Measurements from ENCODE around the gene CEMP1.
"Not testable (repeated sequence)": the region's sequence is repeated elsewhere in the genome, so short reads cannot be mapped to it uniquely, and the experiment has no call there.

The CEMP1 gene, protein sequence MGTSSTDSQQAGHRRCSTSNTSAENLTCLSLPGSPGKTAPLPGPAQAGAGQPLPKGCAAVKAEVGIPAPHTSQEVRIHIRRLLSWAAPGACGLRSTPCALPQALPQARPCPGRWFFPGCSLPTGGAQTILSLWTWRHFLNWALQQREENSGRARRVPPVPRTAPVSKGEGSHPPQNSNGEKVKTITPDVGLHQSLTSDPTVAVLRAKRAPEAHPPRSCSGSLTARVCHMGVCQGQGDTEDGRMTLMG

DNA sequence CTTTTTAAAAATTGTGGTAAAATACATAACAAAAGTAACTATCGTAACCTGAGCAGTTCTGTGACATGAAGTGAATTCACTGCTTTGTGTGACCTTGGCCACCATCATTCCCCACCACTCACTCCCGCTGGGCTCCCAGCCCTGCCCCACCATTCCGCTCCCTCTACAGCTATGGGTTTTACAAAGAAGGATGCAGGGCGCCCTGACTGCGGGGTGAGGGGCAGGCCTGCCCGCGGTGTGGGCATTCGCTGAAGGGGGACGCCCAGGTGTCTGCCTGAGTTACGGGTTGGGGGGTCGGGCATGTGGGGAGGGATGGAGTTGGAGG is at the start of gene CEMP1:
Gene CEMP1 (minus strand): TSS at position 38 of the 325 bp plus-strand sequence. CDS start 335 bp downstream, outside the sequence.
- no peak for FAIRE-seq

DNA sequence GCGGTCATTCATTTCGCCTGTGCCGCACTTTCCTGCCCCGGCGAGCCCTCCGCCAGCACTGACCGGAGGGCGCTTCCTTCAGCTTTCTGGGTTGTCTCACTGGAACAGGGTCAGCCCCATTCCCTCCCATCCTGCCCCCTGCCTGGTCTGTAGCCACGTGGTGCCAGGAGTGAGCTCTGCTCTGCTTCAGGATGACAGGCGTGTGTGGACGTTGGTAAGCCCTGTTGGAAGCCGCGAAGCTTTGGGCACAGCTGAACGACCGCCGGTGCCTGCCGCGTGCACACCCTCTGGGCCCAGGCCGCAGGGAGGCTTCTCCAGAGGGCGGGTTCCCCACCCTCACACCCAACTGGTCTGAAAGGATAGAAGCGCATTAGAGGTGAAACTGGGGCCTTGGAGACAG is 49.6 kb upstream of the CEMP1 start:
- not testable (repeated sequence) for FAIRE-seq

DNA sequence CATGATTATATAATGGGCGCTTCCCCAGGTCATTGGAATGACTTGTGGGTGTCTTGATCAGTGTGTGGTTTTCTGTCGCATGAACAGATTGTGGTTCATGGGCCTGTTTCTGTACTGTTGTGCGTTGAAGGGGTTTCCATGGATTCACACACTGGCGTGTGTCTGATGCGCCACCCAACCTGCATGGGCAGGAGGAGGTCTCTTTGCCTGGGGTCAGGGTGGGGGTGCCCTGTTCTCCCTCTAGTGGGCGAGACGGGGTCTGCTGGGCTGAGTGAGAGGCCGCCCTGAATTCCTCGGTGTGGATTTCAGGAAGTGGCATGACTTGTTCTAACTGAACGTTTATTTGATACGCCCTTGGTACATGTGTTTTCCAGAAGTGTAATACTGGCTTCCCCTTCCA is 48.9 kb upstream of the CEMP1 start:
- not testable (repeated sequence) for FAIRE-seq

DNA sequence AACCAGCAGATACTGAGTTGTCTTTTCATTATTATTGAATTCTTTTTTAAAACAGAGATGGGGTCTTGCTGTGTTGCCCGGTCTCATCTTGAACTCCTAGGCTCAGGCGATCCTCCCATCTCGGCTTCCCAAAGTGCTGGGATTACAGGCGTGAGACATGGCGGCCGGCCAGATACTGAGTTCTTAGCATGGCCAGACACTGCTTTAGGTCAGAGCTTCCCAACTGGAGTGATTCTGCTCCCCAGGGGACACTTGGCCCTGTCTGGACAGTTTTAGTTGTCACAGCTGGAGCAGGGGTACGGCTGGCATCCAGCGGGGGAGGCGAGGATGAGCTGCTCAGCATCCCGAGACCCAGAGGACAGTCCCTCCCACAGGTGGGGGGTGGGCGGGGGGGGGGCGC is 47.7 kb upstream of the CEMP1 start:
- not testable (repeated sequence) for FAIRE-seq

DNA sequence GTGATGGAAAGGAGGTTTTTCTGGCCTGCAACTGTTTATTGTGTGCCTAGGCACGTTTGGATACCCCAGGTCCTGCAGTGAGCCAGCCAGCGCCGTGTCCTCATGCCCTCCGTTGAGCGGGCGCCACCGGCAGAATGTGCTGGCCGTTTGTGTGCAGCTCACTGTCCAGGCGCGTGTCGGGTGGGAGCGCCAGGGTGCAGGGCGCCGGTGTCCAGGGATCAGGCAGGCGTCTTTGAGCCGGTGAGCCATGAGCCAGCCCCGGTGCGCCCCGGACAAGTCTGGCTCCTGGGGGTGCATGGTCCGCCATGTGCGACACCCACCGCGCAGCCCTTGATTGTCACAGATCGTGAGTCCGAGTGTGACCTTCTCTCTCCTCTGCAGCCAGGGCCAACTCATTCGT is 45.8 kb upstream of the CEMP1 start:
- FAIRE-seq: not testable (repeated sequence)

DNA sequence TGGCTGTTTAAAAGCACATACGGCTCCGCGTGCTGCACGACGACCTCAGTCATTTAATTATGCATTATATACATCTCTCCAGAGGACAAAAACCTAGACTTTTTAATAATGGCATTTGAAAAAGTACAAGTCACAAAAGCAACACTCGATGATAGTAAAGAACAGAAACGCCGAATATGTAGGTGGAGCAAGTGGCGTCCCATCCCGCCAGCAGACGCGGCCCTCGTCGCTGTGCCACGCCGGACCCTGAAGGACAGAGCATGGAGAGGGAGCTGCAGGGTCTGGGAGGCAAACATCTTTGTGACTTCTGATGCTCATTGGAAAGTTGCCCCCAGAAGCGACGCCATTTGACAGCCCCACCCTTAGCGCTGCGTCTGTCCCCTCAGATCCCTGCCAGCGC is 44.6 kb upstream of the CEMP1 start:
- not testable (repeated sequence) for FAIRE-seq

DNA sequence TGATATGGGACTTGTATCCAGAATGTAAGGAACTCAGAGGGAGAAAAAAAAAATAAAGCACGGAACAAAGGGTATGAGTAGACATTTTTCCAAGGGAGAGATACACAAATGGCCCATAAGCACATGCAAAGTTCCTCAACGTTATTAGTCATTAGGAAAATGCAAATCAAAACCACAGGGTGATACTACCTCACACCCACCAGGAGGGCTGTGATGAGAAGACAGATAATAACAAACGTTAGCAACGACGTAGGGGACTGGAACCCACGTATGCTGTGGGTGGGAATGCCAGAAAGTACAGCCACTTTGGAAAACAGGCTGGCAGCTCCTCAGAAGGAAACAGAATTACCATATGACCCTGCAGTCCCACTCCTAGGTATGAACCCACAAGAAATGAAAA is 41.5 kb upstream of the CEMP1 start:
- not testable (repeated sequence) for FAIRE-seq

DNA sequence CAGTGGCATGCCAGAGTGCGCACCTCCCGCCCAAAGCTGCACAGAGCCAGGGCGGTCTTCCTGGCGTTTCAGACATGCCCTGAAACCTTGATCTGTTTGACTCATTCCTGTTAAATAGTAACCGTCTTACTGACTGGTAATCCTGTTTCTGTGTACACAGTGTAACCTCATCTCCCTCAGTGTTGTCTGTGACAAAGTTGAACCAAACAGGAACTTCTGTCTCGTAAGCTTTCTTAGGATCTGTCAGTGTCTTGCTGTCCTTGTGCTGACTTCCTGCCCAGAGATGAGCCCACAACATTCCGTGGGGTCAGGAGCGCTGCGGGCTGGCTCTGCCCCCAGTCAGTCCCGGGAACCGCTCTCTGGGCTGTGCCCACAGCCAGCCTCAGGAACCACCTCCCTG is 37.4 kb upstream of the CEMP1 start:
- FAIRE-seq: not testable (repeated sequence)

DNA sequence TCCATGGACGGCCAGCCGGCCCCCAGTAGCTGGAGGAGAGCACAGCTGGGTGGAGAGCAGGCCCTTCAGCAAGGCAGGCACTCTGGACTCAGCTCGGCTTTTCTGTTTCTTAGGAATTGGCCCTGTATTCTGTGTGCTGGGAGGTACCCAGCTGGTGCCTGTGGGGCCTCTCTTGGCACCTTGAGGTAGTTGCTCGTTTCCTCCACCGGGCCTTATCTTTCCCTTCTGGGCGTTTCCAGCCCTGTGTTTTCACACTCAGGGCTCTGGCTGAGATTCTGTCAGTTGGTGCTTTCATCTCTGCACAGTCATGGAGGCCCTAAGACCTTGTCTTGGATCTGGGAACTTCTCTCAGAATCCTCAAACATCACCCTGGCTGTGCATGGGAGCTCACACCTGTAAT is 36.3 kb upstream of the CEMP1 start:
- not testable (repeated sequence) for FAIRE-seq

DNA sequence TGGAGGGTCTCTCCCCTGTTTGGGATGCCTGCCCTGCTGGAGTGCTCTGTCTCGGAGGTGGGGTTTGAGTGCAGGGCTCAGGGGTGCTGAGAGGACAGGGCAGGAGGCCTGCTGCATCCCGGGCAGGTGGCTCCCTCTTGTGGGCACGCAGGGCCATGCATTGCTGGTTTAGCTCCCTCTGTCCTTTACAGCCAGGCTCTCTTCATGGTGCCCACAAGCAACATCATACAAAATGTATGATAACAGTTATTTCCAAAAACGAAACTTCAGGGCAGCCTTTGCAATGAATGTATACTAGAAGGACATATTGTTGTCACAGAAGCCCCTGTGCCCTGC is 29.6 kb upstream of the CEMP1 start:
- peak; percentile 9 for FAIRE-seq

DNA sequence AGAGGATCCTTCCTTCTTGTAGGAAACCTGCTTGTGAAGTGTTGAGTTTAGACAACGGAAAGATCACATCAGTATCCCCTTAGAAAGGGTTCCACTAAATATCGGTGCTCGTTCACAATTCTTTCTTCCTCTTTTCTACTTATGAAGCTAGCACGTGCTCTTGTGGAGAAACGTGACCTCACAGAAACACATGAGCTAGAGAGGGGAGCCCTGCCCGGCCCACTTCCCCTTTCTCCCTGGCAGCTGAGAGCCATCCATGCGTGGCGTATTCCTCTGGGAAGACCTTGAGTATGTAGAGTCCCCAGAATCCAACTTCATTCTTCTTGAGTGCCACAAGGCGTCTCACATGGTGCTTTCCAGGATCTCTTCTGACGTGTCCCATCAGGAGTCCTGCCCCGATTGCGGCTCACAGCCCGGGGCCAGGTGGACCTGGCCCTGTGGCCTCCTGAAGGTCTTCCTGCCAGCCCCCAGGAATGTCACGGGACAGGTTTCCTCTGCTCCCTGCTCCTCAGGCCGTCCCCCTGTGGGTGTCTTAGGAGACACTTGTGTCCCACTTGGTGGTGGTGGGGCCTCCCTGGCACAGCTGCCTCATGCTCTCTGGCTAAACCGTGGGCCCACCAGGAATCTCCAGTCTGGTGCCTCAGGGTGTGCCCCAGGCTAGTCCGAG is 29.1 kb upstream of the CEMP1 start:
- FAIRE-seq: not testable (repeated sequence)

DNA sequence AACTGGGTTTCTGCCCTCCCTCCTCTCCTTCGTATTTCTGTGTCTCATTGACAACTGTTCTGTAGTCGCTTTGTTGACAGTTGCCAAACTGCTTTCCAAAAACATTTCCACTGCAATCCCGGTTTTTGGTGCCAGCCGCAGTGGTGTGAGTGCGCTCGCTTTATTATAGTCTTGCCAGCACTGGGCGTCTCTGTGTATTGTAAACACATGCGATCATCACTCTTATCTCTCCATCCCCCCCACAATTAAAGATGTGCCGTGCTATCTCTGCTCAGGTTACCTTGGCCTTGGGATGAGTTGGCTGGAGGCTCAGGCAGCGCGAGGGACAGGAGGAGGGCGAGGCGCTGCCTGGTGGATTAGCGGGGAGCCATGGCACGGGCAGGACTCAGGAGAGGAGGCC is 25.9 kb upstream of the CEMP1 start:
- not testable (repeated sequence) for FAIRE-seq

DNA sequence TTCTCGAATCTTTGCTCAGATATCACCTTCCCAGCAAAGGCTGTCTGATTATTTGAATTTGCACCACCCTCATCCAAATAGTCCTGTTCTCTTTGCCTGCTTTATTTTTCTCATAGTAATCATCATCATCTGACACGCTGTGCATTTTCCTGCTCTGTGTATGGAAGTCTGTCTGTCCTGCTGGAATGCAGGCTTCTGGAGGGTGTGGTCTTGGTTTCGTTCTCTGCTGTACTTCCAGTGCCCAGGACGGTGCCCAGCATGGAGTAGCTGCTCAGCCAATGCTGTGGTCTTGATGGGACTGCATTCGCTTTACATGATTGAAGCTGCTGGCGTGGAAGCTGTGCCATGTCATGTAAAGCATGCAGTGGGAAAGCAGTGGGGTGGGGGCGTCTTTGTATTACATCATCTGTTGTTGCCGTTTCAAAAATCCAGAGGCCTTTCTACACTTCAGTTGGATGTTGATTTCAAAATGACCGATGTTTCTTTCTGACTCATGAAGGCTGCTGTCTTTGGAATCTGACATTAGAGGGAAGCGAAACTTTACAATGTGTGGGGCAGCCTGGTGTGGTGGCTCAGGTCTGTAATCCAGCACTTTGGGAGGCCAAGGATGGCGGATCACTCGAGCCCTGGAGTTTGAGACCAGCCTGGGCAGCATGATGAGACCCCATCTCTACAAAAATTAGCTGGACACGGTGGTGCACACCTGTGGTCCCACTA is 23.7 kb upstream of the CEMP1 start:
- not testable (repeated sequence) for FAIRE-seq

DNA sequence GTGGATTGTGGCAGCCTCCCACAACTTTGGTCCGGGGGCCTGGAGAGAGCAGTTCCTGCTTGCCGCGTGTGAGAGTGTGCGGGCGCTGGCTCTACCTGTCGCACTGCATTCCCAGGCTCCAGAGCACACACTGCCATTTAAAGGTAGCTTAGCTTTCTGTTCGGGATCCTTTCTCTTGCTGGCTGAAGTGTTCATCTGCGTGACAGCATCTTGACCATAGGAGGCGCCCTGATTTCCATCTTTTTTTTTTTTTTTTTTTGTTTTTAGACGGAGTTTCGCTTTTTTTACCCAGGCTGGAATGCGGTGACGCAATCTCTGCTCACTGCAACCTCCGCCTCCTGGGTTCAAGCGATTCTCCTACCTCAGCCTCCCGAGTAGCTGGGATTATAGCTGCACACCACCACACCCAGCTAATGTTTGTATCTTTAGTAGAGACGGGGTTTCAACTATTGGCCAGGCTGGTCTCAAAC is 20.2 kb upstream of the CEMP1 start:
- not testable (repeated sequence) for FAIRE-seq

DNA sequence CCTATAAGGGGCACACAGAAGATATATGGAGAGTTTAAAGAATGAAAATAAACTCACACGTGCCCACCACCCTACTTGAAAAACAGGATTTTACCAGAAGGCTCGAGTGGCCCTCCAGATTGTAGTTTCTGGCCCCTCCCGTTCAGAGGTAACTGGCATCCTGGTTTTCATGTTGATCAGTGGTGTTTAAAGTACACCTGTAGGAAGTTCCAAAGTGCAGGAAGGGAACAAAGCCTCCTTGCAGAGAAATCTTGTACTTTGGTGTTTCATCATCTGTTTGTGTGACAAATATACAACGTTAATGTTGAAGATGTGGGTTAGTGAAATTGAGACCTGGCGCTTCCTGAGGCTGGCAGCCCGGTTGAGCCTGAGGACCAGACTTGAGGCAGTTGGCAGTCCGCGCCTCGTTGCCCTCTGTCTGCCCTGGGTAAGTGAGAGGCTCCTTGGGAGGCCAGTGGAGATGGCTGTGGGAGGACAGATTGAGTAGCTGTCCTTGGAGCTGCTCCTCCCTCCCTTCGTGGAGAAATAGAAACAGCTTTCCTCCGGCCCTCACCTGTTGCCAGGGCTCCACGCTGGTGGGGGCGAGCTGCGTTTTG is 19.2 kb upstream of the CEMP1 start:
- FAIRE-seq: not testable (repeated sequence)

DNA sequence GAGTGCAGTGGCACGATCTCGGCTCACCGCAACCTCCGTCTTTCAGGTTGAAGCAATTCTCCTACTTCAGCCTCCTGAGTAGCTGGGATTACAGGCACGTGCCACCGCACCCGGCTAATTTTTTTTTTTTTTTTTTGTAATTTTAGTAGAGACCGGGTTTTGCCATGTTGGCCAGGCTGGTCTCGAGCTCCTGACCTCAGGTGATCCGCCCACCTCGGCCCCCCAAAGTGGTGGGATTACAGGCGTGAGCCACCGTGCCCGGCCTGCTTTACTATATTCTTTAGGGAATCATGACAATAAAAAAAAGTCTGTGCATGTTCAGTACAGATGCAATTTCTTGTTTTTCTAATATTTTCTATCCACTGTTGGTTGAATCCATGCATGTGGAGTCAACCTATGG is 12.6 kb upstream of the CEMP1 start:
- not testable (repeated sequence) for FAIRE-seq

DNA sequence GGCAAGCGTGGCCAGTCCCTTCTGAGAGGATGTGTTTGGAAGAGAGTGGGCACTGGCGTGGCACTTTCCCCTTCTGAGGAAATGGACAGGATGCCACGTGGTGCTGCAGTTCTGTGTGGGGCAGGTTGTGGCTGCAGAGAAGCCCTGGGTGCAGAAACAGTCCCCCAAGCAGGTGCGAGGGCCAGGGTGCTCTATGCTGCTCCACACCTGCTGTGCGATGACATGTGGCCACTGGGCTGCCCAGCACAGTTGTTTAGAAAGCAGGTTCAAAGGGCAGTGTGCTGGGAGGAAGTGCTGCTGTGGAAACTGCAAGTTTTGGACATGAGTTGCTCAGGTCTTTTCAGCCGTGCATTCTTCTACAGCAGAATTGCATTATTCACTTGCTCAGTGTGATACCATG is 10.2 kb upstream of the CEMP1 start:
- FAIRE-seq: not testable (repeated sequence)

DNA sequence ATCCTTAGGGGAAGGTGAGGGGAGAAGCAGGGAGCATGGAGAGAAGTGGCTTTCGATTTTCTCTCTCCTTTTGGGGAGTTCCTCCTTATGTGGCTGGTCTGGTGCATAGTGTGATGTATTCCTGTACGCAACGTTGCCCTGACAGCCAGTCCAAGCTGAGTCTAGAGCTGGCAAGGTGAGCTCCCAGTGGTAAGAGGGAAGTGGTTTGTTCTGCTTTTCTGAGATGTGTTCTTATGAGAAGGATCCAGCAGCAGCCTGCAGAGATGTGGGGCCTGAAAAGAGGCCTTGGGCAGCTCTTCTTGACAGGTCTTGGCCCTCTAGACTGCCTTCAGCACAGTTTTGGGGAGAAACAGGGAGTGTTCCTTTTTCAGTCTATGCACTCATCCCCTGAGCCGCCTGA is 9.7 kb upstream of the CEMP1 start:
- not testable (repeated sequence) for FAIRE-seq

DNA sequence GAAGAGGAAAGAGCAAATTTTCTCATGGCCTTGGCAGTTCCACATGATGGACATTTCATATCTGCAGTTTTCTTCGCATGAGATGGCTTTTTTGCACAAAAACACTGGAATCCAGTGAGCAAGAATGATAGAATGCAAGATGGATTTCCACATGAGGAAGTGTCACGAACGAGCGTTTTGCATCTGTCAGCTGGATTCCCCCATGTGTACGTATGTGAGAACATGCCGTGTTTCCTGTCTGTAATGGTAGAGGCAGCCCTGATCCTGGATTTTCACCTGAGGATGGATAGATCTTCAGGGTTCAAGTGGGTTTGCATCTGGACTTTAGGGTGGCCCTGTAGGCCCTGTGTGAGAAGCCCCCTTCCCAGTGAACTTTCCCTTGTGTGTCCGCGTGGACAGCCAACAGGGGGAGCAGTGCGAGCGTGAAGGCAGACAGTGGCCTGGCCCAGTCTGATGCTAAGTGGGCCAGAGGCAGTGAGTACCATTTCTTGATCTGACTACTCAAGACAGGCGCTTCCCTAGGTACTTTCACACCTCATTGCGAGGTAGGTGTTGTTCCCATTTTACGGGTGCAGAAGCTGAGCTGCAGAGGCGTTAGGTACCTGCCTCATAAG is 8.7 kb upstream of the CEMP1 start:
- FAIRE-seq: not testable (repeated sequence)

DNA sequence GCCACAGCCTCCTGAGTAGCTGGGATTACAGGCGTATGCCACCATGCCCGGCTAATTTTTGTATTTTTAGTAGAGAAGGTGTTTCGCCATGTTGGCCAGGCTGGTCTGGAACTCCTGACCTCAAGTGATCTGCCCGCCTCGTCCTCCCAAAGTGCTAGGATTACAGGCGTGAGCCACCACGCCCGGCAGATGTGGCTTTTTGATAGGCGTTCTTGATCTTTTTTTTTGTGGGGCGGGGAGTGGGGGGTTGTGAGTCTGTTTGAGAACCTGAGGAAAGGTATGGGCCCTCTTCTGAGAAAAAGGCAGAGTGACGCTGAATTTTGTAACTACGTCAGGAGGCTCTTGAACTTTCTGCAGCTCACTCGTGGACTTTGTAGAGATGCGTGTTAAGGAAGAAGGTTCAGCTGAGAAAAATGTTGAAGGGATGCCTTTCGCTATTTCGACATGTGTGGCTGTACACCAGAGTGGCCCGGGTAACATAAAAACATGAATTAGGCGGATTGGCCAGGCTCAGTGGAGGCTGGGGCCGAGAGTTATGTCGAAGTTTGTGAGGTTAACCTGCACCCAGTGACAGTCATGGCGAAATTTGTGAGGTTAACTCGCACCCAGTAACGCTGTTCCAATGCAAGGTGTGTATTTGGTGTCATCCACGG is 8.1 kb upstream of the CEMP1 start:
- not testable (repeated sequence) for FAIRE-seq

DNA sequence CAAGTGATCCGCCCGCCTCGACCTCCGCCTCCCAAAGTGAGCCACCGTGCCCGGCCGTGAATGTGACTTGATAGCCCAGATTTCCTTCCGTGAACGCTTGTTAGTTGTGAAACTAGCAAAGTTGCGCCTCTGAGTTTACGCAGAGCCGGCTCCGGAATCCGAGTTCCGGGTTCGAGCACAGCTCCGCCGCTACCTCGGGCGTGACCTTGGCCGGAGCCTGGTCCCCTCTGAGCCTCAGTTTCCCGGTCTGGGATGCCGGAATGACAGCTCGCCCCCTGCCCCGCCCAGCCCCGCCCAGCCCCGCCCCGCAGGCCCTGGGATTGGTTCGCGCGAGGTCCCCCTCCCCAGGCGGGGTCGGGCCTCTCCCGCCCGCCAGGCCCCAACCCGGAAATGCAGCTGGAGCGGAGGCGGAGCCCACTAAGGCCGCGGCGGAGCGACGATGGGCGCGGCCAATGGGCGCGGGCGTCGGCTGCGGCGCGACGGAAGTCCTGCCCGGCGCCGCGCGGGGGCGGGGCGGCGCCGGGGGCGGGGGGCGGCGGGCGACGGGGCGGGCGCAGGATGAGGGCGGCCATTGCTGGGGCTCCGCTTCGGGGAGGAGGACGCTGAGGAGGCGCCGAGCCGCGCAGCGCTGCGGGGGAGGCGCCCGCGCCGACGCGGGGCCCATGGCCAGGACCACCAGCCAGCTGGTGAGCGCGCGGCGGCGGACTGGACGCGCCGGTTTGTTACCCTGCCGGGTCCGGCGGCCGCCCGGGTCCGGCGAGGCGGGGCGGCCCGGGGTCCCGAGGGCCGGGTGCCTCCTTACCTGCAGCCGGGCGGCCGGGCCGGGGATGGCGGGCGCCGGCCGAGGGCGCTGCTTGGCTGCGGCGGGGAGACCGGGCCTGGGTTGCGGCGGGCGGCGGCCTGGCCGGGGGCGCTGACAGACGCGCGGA is 6.5 kb upstream of the CEMP1 start, which contains the start of gene PDPK1:
Gene PDPK1 (plus strand): TSS at position 571 of the 929 bp plus-strand sequence. CDS start 92 bp downstream, at position 663.
- FAIRE-seq: no peak
